Medulla oblongata (tissue), 1 donor: Measurements from ENCODE around the gene RND3.

Experiments used
- DNase-seq: peaks from one replicate; pipeline ENCODE4 v3.0.0-alpha.2; 2015; ENCODE audit errors: extremely low spot score

The RND3 gene

DNA sequence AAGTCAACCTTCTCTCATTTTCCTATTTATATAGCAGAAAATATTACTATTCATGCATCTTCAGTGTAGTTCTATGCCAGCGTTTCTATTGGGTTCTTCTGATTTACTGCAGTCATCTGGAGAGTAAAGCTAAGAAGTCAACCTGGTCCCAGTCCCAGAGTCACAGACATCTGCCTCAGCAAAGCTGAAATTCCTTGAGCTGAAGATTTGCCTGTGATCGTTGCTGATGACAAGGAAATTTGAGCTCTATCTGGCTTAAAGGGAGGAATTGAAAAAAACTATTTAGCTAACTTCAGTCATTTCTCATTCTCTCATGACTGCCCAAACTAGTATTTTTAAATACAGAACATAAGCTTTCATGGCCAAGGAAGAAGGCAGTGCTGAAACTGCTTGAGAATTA is 45.7 kb downstream of the RND3 start:
- DNase-seq, result no peak

DNA sequence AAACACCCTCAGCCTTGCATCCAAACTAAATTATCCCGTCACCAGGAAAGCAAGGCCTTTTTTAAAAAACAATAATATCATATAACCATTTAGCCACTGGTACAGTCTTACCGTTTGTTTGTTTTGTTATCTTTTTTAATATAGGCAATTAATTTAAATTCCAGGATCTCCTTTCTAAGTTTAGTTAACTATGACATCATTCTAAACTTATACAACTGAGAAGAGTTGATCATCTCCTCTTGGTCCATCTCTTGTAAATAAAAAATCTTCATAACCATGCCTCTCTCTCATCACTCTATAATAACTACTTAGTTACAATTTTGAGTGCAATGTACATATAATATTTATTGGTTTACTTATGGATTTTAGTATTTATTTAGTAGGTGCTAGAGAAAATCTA is 46.2 kb downstream of the RND3 start:
- DNase-seq, result no peak

DNA sequence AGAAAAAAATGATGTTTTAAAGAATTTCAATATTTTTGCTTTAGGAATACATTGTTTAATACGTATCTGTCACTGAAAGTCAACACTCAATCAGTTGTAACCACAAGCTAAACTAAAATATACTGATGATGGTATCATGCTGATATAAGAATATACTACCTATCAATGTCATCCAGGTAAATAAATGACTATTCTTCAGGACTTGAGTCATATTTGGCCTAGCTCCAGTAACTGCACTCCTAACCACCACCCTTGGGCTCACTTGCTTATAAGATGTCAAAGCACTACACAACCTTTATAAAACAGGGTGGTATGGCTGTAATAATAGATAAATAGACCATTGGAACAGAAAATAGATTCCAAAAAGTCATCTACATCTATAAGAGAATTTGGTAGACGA is 48.8 kb downstream of the RND3 start:
- no peak for DNase-seq

DNA sequence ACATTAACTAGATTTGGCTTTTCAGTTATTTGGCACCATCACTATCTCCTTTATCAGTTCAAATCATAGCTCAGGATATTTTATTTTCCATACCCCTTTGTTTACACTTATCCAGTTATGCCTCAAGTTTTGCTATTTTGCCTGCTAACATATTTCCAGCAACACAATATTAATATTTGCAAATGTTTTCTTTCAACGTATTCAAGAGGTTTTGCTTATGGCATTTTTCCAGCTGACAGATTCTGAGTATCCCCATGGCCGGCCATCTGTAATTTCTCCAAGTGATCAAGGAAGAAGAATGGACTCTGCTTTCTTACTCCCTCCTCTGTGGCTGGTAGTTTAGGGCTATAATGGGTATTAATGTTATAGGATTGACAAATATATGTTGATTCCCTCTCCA is 49.4 kb downstream of the RND3 start:
- DNase-seq, result no peak

DNA sequence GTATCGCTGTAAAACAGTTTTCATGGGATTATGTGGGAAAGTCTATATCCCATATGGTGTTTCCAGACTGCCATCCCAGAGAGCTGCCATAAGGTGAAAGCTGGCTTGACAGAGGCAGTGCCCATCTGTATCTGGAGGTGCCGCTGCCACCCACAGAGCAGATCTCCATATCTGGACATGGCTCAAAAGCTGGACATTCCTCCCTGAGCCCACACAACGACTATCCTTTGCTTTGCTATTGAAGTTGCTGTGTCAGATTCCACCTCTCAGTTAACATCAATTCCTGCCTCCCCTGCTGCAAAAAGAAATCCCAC is 55.2 kb downstream of the RND3 start:
- no peak for DNase-seq

DNA sequence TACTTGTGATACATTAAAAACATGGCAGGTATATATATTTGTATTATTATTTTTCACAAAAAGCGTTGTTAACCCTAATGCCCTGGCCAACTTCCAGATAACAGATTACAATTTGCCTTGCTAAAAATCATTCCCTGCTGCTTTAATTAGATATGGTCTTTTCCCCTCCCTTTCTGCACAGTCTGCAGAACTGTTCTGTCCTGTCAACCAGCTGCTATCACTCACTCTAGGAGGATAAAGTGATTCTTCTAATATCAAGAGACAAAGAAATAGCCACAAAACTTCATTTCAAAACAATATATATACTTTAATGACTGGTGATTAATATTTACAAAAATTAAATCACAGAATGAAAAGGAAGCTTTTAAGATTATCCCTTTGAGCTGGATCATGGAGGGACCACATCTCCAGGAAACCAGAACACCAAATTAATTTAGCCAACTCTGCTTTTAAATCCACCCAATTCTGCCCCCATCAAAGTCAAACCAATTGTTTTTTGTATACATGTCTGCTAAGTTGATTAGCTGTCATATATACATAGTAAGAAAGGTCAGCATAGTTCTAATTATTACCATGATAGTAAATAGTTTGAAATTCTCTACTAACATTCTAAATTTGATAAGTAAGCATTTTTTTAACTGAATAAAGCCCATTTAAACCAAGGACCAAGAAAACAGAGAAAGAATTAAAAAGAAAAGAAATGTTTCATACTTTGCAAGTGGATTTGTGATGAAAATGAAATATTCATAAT is 55.7 kb downstream of the RND3 start:
- no peak for DNase-seq

DNA sequence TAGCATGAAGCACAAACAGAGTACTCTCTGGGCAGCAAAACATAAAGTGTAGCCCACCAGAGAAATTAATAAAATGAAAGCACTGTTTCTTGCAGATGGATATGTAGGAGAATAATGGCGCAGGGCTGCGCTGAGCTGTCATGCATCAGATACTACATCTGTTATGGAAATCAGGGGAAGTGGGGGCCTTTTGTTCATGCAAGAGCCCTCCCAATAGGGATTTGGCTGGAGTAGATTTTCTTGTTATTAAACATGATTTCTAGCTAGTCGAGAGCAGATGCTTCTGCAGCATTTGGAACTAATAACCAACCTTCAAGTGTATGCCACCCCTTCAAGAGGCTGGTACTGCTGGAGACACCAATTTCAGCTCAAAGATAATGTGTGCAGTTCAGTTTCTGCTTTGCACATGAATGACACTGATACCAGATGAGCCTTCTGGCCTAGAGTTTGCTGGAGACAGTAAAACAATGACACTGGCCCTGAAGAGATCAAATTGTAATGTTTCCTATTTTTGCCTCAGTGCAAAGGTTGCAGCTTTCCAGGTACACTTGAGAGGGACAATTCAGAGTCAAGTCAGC is 58.0 kb downstream of the RND3 start:
- no peak for DNase-seq

DNA sequence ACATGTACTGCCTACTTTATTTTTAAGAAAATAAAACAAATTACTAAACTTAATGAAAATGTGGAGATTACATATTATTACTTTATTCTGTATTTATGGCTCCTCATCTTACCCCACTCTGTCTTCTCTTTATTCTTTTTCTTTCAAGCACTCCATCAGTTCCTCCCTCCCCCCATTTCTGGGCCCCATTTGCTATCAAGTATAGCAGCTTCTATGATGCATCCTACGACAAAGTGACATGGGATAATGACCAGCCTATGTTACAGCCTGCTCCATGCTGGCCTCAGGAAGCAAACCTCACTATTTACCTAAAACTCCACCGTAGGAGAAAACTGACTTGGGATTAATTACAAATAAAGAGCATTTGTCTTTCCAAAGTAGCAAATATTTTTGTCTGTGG is 58.8 kb downstream of the RND3 start:
- DNase-seq, result no peak

DNA sequence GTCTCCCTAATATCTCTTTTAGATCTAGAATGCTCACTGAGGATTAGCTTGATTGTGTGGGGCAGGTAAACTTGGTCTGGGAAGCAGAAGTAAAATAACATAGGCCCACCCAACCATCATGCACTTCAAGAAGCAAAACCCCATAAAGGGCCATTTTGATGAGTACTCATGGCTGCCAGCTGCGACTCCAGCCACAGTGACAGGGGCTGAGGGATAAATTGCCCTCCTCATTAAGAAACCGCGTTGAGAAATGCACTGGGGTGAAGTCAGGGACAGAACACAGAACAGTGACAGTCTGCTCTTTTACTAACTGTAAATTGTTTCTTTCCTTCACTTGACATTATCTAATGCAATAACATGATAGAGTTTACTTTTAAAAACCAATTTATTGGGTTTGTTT is 60.2 kb downstream of the RND3 start:
- no peak for DNase-seq

DNA sequence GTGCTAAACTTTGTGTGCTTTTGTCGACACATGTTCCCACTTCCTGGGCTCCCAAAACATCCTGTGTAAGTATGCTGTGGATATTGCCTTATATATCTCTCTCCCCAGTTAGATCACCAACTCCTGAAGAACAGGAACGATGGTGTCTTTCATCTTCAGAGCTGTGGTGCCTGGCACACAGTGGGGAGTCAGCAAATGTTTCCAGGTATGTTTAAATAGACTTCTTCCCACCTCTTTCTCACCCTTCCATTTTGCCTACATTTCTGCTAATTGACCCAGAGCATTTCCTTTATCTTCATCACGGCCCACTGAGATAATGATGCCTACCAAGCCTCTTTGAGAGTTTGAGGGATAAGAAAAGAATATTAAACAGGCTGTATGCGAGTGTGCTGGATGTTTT is 60.7 kb downstream of the RND3 start:
- DNase-seq, result no peak

DNA sequence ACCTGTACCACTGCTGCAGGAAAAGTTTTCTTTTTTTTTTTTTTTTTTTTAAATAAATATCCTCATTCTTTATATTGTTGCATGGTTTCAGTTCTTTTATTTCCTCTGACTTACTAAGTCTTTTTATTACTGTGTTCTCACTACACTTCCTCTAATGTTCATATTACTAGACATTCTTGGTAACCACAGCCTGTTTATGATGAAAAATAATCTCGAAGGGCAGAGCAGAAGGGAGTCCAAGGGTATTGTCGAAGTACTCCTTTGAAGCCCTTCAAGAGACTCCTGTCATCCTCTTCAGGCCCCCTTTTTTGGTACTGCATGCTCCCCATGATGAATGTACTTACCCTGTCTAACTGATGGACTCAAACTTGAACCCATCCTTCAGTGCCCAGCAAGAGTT is 61.2 kb downstream of the RND3 start:
- DNase-seq, result no peak

DNA sequence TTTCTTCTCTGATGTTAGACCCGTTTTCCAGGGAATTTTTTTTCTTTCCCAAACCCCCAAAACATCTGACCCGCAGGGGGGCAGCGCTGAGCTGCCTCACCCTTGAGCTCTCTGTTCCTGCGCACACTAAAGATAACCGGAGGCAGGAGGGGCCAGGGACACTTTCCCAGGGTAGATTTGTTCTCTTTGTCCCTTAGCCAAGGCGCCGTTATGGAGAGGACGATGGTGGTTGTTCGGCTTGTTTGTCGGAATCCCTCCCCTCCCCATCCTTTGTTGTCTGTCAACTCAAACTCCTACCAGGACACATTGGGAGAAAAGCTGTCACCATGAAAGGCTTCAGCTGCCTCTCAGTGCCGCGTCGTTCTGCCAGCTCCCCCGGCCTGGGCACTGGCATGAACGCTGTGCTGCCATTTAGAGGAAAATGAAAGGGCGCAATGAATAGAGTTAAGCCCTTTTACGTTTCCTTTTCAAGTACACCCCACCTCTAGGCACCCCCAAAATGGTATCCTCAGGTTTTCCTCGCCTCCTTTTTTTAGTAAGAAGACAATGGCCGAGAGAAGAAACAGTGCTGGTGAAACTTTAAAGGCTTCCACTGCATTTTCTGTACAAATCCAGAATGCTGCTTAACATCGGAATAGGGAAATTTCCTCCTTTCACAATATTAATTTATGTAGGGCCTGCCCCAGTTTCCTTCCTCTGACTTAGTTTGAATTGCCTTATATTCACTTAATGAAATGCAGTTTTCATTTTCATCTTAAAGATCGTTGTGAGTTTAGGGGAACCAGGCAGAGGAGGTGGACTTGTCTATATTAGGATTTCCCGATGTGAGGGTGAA is 62.1 kb downstream of the RND3 start:
- peak; percentile 27 for DNase-seq

DNA sequence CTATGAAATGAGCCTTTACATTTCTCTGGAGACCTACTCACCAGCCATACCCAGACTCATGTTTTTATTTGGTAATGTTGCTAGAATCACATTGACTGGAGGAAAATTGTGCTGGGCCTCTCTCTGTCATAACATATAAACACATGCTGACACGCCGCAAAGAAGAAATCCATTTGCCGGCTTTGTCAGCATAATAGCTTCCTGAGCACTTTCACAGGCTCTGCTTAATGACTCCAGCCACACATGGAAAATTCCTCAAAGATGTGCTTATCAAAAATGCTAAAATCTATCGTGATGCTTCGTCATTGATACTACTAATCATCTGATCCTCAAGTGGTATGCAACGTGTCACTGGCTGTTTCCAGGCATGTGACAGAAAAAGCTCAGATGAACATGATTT is 63.1 kb downstream of the RND3 start:
- DNase-seq, result no peak

DNA sequence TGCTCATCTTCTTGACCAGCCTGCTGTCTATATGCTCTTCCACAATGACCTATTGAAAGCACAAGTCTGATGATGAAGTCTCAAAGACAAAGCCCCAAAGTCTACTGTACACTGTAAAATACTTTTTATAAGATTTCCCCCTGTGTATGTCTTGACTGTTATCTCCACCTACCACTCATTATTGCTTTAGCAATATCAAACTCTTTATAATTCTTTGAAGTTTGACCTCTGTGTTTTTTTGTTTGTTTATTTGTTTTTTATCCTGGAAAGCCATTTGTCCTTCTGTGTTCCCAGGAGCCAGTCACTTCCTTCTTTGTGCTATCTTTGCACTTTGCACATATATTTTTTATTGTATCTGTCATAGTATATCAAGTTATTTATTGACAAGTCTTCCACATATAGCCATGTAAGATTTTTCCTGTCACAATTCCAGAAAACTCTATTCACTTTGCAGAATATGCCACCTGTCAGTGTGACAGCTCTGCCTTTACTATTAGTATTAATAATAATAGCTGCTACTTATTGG is 66.3 kb downstream of the RND3 start:
- no peak for DNase-seq

DNA sequence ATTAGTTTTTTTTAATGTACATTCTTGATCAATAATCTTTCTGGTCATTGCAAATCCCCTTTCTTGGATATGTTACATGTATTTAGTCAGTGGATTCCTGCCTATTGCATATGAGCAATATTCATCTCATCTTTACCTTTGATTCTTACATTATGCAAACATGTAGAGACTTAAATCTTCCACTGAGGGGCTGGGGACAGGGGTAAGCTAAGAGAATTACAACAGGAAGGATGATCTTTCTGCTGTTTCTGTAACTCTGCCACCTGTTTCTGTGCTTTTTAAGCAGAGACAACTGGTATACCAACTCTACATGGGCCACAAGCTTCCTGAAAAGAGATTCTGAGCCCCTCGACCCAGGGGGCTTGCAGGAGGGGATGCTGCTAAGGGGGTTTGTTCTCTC is 68.6 kb downstream of the RND3 start:
- no peak for DNase-seq
